CD14-positive monocyte (primary cell): ENCODE measurements around the gene SPINK6. TPM values are rescaled to one million over a fixed set of nuclear protein-coding genes. Genes with fewer than 3 reads are reported as not detected.

Source experiments
- DNase-seq, 3 donors: peaks; one replicate each; pipeline ENCODE4 v3.0.0-alpha.2; 2011 to 2022
- H2AFZ ChIP-seq: 2 replicates; pipeline ENCODE4 v1.6.0; 2012; ENCODE audit warnings: mild to moderate bottlenecking, low read depth, low read length, inconsistent platforms; ENCODE audit not compliant: insufficient read depth, poor library complexity, severe bottlenecking
- H3K27ac ChIP-seq, 2 donors: 1 replicate in 1 of 2; 2 replicates in 1 of 2; pipeline ENCODE4 v1.5.1; 2012 to 2013; ENCODE audit warnings: low read length in 2 of 2, control low read depth in 1 of 2, inconsistent platforms in 1 of 2, low read depth in 1 of 2, mild to moderate bottlenecking in 1 of 2
- H3K27me3 ChIP-seq, 2 donors: one replicate each; pipeline versions ENCODE4 v1.6.0 to v1.6.1; 2011 to 2013; ENCODE audit warnings: low read length in 2 of 2; ENCODE audit not compliant: control insufficient read depth in 2 of 2, insufficient read depth in 2 of 2
- H3K36me3 ChIP-seq, 2 donors: replicated peaks in 1 of 2; 1 replicate in 1 of 2; 2 replicates in 1 of 2; pipeline versions ENCODE4 v1.5.1 to v1.6.1; 2012 to 2013; ENCODE audit warnings: low read length in 2 of 2, control low read depth in 1 of 2, inconsistent platforms in 1 of 2, mild to moderate bottlenecking in 1 of 2; ENCODE audit not compliant: insufficient read depth in 2 of 2, control insufficient read depth in 1 of 2
- H3K4me1 ChIP-seq, 2 donors: 1 replicate in 1 of 2; 2 replicates in 1 of 2; pipeline versions ENCODE4 v1.5.1 to v1.6.1; 2012 to 2013; ENCODE audit warnings: low read length in 2 of 2, control low read depth in 1 of 2, inconsistent platforms in 1 of 2, mild to moderate bottlenecking in 1 of 2, moderate library complexity in 1 of 2; ENCODE audit not compliant: insufficient read depth in 2 of 2, control insufficient read depth in 1 of 2
- H3K4me2 ChIP-seq: replicated peaks from 2 replicates; pipeline ENCODE3; 2012; ENCODE audit warnings: low read length, moderate library complexity, mild to moderate bottlenecking; ENCODE audit not compliant: poor library complexity, severe bottlenecking; ENCODE audit errors: extremely low read depth
- H3K4me3 ChIP-seq, 3 experiments: fragments of 200-600 bp in 1 of 3; sonication (generic) in 1 of 3; replicated peaks in 1 of 3; 1 replicate in 2 of 3; 2 replicates in 1 of 3; pipeline ENCODE4 v1.5.1; 2011 to 2013; ENCODE audit warnings: low read length in 3 of 3, mild to moderate bottlenecking in 3 of 3, control low read depth in 2 of 3, low read depth in 2 of 3, inconsistent platforms in 1 of 3, moderate library complexity in 1 of 3
- H3K79me2 ChIP-seq: 2 replicates; pipeline ENCODE4 v1.6.0; 2012; ENCODE audit warnings: mild to moderate bottlenecking, control low read depth, inconsistent platforms, low read length, moderate library complexity; ENCODE audit not compliant: insufficient read depth
- H3K9ac ChIP-seq: 2 replicates; pipeline ENCODE4 v1.6.0; 2017; ENCODE audit warnings: low read length, mild to moderate bottlenecking; ENCODE audit not compliant: insufficient read depth, poor library complexity, severe bottlenecking
- H3K9me3 ChIP-seq, 2 donors: replicated peaks in 1 of 2; 1 replicate in 1 of 2; 2 replicates in 1 of 2; pipeline versions ENCODE4 v1.5.1 to v1.6.1; 2012 to 2013; ENCODE audit warnings: low read length in 2 of 2, control low read depth in 1 of 2; ENCODE audit not compliant: control insufficient read depth in 1 of 2, insufficient read depth in 1 of 2
- H4K20me1 ChIP-seq: 2 replicates; pipeline ENCODE4 v1.6.0; 2012; ENCODE audit warnings: mild to moderate bottlenecking, low read length, control low read depth, moderate library complexity; ENCODE audit not compliant: insufficient read depth
- H3K27ac Mint-ChIP-seq, 7 donors: one replicate each; pipeline ENCODE4 v1.8.0; 2020; ENCODE audit warnings: mild to moderate bottlenecking in 7 of 7, mixed read lengths in 7 of 7, moderate library complexity in 6 of 7, inconsistent platforms in 2 of 7
- H3K27me3 Mint-ChIP-seq, 3 donors: one replicate each; pipeline ENCODE4 v1.8.0; 2021 to 2022; ENCODE audit warnings: low read depth in 3 of 3, mild to moderate bottlenecking in 3 of 3, mixed read lengths in 3 of 3, moderate library complexity in 3 of 3, inconsistent platforms in 1 of 3
- H3K36me3 Mint-ChIP-seq, 2 donors: one replicate each; pipeline ENCODE4 v1.8.0; 2020; ENCODE audit warnings: mixed read lengths in 2 of 2, inconsistent platforms in 1 of 2, mild to moderate bottlenecking in 1 of 2
- H3K4me1 Mint-ChIP-seq: one replicate; pipeline ENCODE4 v1.8.0; 2020; ENCODE audit warnings: mild to moderate bottlenecking, mixed read lengths
- H3K4me3 Mint-ChIP-seq, 2 donors: one replicate each; pipeline ENCODE4 v1.8.0; 2020; ENCODE audit warnings: mild to moderate bottlenecking in 2 of 2, mixed read lengths in 2 of 2, moderate library complexity in 1 of 2
- H3K9me3 Mint-ChIP-seq, 7 donors: one replicate each; pipeline ENCODE4 v1.8.0; 2020 to 2022; ENCODE audit warnings: mixed read lengths in 7 of 7, mild to moderate bottlenecking in 6 of 7, moderate library complexity in 6 of 7, inconsistent platforms in 2 of 7
- CTCF ChIP-seq: fragments of 200-600 bp; IDR thresholded peaks from one replicate; pipeline ENCODE4 v1.8.0; 2022; ENCODE audit warnings: antibody characterized with exemption, mild to moderate bottlenecking
- WGBS: methylation state at CpG from one replicate; pipeline ENCODE4 v1.1.5; 2013; ENCODE audit warnings: missing lambda C conversion rate; ENCODE audit not compliant: insufficient coverage; 5-methylcytosine and 5-hydroxymethylcytosine counted together
- intact Hi-C, 2 donors: fragments of 100-400 bp; cut with micrococcal nuclease; formaldehyde crosslinking; loops; one replicate each; pipeline versions ENCODE4 v1.15.0 to v1.15.1; 2023
- polyA plus RNA-seq, 3 donors: library from polyadenylated mRNA; depleted of rRNA in 1 of 3; unstranded in 2 of 3; stranded (reverse) in 1 of 3; fragments of 300-500 nt in 2 of 3; fragments of >200 nt in 1 of 3; fragmentation: Illumina TruSeq in 2 of 3; gene quantifications; 1 replicate in 2 of 3; 2 replicates in 1 of 3; pipeline ENCODE4 v1.2.3, GENCODE V29; 2012 to 2021

SPINK6 gene
- polyA plus RNA-seq, 3 donors: not detected

GRCh38 chr5:148228392-148228984, 25.6 kb downstream of the SPINK6 start:
- no peak overlapping the region for H3K9ac ChIP-seq
- Mint-ChIP-seq H3K27me3 (peaks cover 4 to 7% (median 5%) of the 10 kb centered on the region in 3 donors), H3K4me1 (no peaks in the 10 kb centered on the region), H3K36me3 (no peaks in the 10 kb centered on the region), H3K4me3 (no peak overlapping the region), H3K9me3 (peaks cover 0 to 6% (median 2%) of the 10 kb centered on the region in 7 donors), H3K27ac (no peak overlapping the region)
- no peaks in the 10 kb centered on the region for H3K9me3 ChIP-seq
- H3K27me3 ChIP-seq: peaks cover 0 to 2% of the 10 kb centered on the region in 2 donors
- no peak overlapping the region for H3K4me3 ChIP-seq
- no peaks in the 10 kb centered on the region for H3K36me3 ChIP-seq
- H3K4me1 ChIP-seq: no peaks in the 10 kb centered on the region
- no peaks in the 10 kb centered on the region for H3K79me2 ChIP-seq
- intact Hi-C loops: no loop called here
- H3K27ac ChIP-seq: no peak overlapping the region
- no peak for DNase-seq
- 100% methylated on average over 1 of the region's 3 CpGs for WGBS
- H4K20me1 ChIP-seq: no peaks in the 10 kb centered on the region
- TF ChIP-seq CTCF: no peak
- H3K4me2 ChIP-seq: no peak overlapping the region
- no peak overlapping the region for H2AFZ ChIP-seq

- Histone ChIP-seq H3K27me3 (peaks cover 0 to 2% of the 10 kb centered on the region in 2 donors), H3K4me1 (no peaks in the 10 kb centered on the region), H2AFZ (no peak overlapping the region), H3K27ac (no peak overlapping the region), H4K20me1 (no peaks in the 10 kb centered on the region), H3K79me2 (no peaks in the 10 kb centered on the region), H3K9ac (no peak overlapping the region), H3K36me3 (no peaks in the 10 kb centered on the region), H3K4me2 (no peak overlapping the region), H3K4me3 (no peak overlapping the region), H3K9me3 (no peaks in the 10 kb centered on the region)
- H3K9me3 Mint-ChIP-seq: peaks cover 0 to 6% (median 2%) of the 10 kb centered on the region in 7 donors
- H3K27me3 Mint-ChIP-seq: peaks cover 4 to 7% (median 5%) of the 10 kb centered on the region in 3 donors
- no peak overlapping the region for H3K27ac Mint-ChIP-seq
- TF ChIP-seq CTCF: no peak
- H3K4me1 Mint-ChIP-seq: no peaks in the 10 kb centered on the region
- no peak overlapping the region for H3K4me3 Mint-ChIP-seq
- H3K36me3 Mint-ChIP-seq: no peaks in the 10 kb centered on the region
- intact Hi-C loops: no loop called here
- DNase-seq: no peak
Measured at GRCh38 chr5:148229840-148230239, 27.0 kb downstream of the SPINK6 start.
